ENCODE results near the gene ZBTB32.

GRCh38 chr19:35721374-35721773 is 17.0 kb downstream of the ZBTB32 start:
- TF ChIP-seq CTCF (IDR thresholded peaks at IDR 0.05; ENCODE audit: low read depth, low read length, poor library complexity, severe bottlenecking) (no peak), EZH2phosphoT487 (IDR thresholded peaks at IDR 0.05; ENCODE audit: borderline replicate concordance, low read length) (no peak)
